Endodermal cell (in vitro differentiated cells): Measurements from ENCODE around the gene STK4. TPM values are rescaled to one million over a fixed set of nuclear protein-coding genes. Genes with fewer than 3 reads are reported as not detected.
"Not testable (repeated sequence)": the region's sequence is repeated elsewhere in the genome, so short reads cannot be mapped to it uniquely, and the experiment has no call there.

Source experiments
- DNase-seq: peaks from one replicate; pipeline ENCODE4 v3.0.0-alpha.2; 2017
- H3K27ac ChIP-seq: 2 replicates; pipeline ENCODE4 v1.5.1; 2013; ENCODE audit warnings: mild to moderate bottlenecking, low read depth, low read length, moderate library complexity
- H3K27me3 ChIP-seq: 2 replicates; pipeline ENCODE4 v1.6.1; 2013; ENCODE audit warnings: mild to moderate bottlenecking, low read length, moderate library complexity; ENCODE audit not compliant: insufficient read depth, control insufficient read depth, poor library complexity, severe bottlenecking
- H3K36me3 ChIP-seq: 2 replicates; pipeline ENCODE4 v1.7.0; 2013; ENCODE audit warnings: mild to moderate bottlenecking, low read length, moderate library complexity; ENCODE audit not compliant: control insufficient read depth, insufficient read depth
- H3K4me1 ChIP-seq: one replicate; pipeline ENCODE4 v1.7.0; 2013; ENCODE audit warnings: low read length; ENCODE audit not compliant: control insufficient read depth, insufficient read depth
- H3K4me3 ChIP-seq: 2 replicates; pipeline ENCODE4 v1.5.1; 2013; ENCODE audit warnings: mild to moderate bottlenecking, low read length, moderate library complexity
- H3K9ac ChIP-seq: 2 replicates; pipeline ENCODE4 v1.6.1; 2013; ENCODE audit warnings: mild to moderate bottlenecking, low read length, moderate library complexity; ENCODE audit not compliant: poor library complexity, severe bottlenecking; ENCODE audit errors: extremely low read depth
- H3K9me3 ChIP-seq: 2 replicates; pipeline ENCODE4 v1.6.1; 2013; ENCODE audit warnings: mild to moderate bottlenecking, low read length, moderate library complexity; ENCODE audit not compliant: control insufficient read depth
- H3K27ac Mint-ChIP-seq: 2 replicates; pipeline ENCODE4 v1.8.0; 2020; ENCODE audit warnings: mixed read lengths
- H3K27me3 Mint-ChIP-seq: 2 replicates; pipeline ENCODE4 v1.8.0; 2021; ENCODE audit warnings: mild to moderate bottlenecking, mixed read lengths; ENCODE audit not compliant: insufficient read depth
- H3K36me3 Mint-ChIP-seq: 2 replicates; pipeline ENCODE4 v1.8.0; 2020; ENCODE audit warnings: low read depth, mixed read lengths
- H3K4me1 Mint-ChIP-seq: 2 replicates; pipeline ENCODE4 v1.8.0; 2020; ENCODE audit warnings: mixed read lengths
- H3K4me3 Mint-ChIP-seq: 2 replicates; pipeline ENCODE4 v1.8.0; 2020; ENCODE audit warnings: mild to moderate bottlenecking, moderate library complexity, mixed read lengths
- H3K9me3 Mint-ChIP-seq: 2 replicates; pipeline ENCODE4 v1.8.0; 2020; ENCODE audit warnings: mild to moderate bottlenecking, mixed read lengths
- CTCF ChIP-seq: fragments of 200-600 bp; sonication (generic); conservative IDR thresholded peaks from 2 replicates; pipeline ENCODE4 v1.5.0; 2021; ENCODE audit warnings: antibody characterized with exemption, mild to moderate bottlenecking
- WGBS, 2 experiments: methylation state at CpG; one replicate each; pipeline versions ENCODE4 v1.1.5 to v1.1.7; 2013; ENCODE audit warnings: missing lambda C conversion rate in 2 of 2, mixed read lengths in 1 of 2; ENCODE audit not compliant: insufficient coverage in 1 of 2, insufficient read length in 1 of 2; 5-methylcytosine and 5-hydroxymethylcytosine counted together
- total RNA-seq, 2 donors: library from RNA; stranded (reverse); fragmentation: NEBNext Ultra II Directional in 1 of 2; extraction: Animal tissue kit (Norgen Biotek cat#: 25700) in 1 of 2; gene quantifications; 2 replicates in 1 of 2; 3 replicates in 1 of 2; pipeline ENCODE4 v1.2.1, GENCODE V29; 2021

Gene STK4
- total RNA-seq, 2 donors from 2014 or later: 29.2 to 33.1 TPM

GRCh38 chr20:45012682-45013302 lies 46.5 kb downstream of the STK4 start:
- Mint-ChIP-seq H3K36me3 (peaks cover 19% of the 10 kb centered on the region), H3K4me3 (no peak overlapping the region), H3K9me3 (no peaks in the 10 kb centered on the region), H3K4me1 (peaks cover 30% of the 10 kb centered on the region), H3K27me3 (no peaks in the 10 kb centered on the region), H3K27ac (no peak overlapping the region)
- H3K4me1 ChIP-seq: peaks cover 5% of the 10 kb centered on the region
- WGBS, 2 experiments: 96 to 100% methylated on average over 1 to 3 of the region's 3 CpGs
- H3K9me3 ChIP-seq: no peaks in the 10 kb centered on the region
- DNase-seq: no peak
- no peak overlapping the region for H3K9ac ChIP-seq
- no peaks in the 10 kb centered on the region for H3K27me3 ChIP-seq
- no peak overlapping the region for H3K4me3 ChIP-seq
- H3K36me3 ChIP-seq: peaks cover 20% of the 10 kb centered on the region
- no peak for TF ChIP-seq CTCF
- H3K27ac ChIP-seq: no peak overlapping the region

- H3K36me3 ChIP-seq: peaks cover 10% of the 10 kb centered on the region
- peaks cover 13% of the 10 kb centered on the region for H3K36me3 Mint-ChIP-seq
- not testable (repeated sequence) for H3K4me3 ChIP-seq, H3K27ac ChIP-seq, H3K27me3 Mint-ChIP-seq, DNase-seq, H3K4me1 ChIP-seq, H3K4me3 Mint-ChIP-seq, H3K27ac Mint-ChIP-seq, H3K9ac ChIP-seq, H3K27me3 ChIP-seq, H3K9me3 Mint-ChIP-seq, H3K9me3 ChIP-seq
- H3K4me1 Mint-ChIP-seq: peaks cover 37% of the 10 kb centered on the region
- 98% methylated on average over 6 of the region's 8 CpGs; no CpG with 5 or more reads in 1 of the 2 experiments for WGBS, 2 experiments
Observed at GRCh38 chr20:45014131-45014530, 47.8 kb downstream of the STK4 start.

GRCh38 chr20:45014671-45015415 lies 48.5 kb downstream of the STK4 start:
- no peak for TF ChIP-seq CTCF
- DNase-seq: no peak
- H3K4me1 ChIP-seq: peaks cover 5% of the 10 kb centered on the region
- 92 to 97% methylated on average over 4 of the region's 4 CpGs for WGBS, 2 experiments
- H3K4me3 ChIP-seq: no peak overlapping the region
- H3K9me3 ChIP-seq: no peaks in the 10 kb centered on the region
- Mint-ChIP-seq H3K9me3 (no peaks in the 10 kb centered on the region), H3K36me3 (peaks cover 13% of the 10 kb centered on the region), H3K27me3 (no peaks in the 10 kb centered on the region), H3K4me3 (no peak overlapping the region), H3K27ac (peak overlapping the region; percentile 32), H3K4me1 (peaks cover 42% of the 10 kb centered on the region)
- H3K36me3 ChIP-seq: peaks cover 10% of the 10 kb centered on the region
- H3K27me3 ChIP-seq: no peaks in the 10 kb centered on the region
- H3K27ac ChIP-seq: no peak overlapping the region
- H3K9ac ChIP-seq: no peak overlapping the region
